ENCODE data around the gene ADPRHL1. TPM values are rescaled to one million over a fixed set of nuclear protein-coding genes. Genes with fewer than 3 reads are reported as not detected.

The ADPRHL1 gene
- polyA plus RNA-seq, 1 donor (not counting 4 experiments of a cell fraction or from before 2014, with no cell fraction given) = 1.2 TPM

- TF ChIP-seq CTCF (optimal IDR thresholded peaks at IDR 0.05 in 1 of 3, IDR thresholded peaks at IDR 0.05 in 1 of 3, conservative IDR thresholded peaks at IDR 0.05 in 1 of 3; ENCODE audit: extremely low read depth in 1 of 3, insufficient read depth in 2 of 3, low read length in 3 of 3) = no peak
- TF ChIP-seq EZH2 (IDR thresholded peaks at IDR 0.05; ENCODE audit: low read length) = no peak
- Histone ChIP-seq H4K20me1 (ENCODE audit: control insufficient read depth, extremely low read depth, insufficient read depth, low read length) (no peaks in the 10 kb centered on the region), H3K36me3 (ENCODE audit: control insufficient read depth in 2 of 2, extremely low read depth in 1 of 2, insufficient read depth in 2 of 2, low read length in 2 of 2) (no peaks in the 10 kb centered on the region), H3K4me2 (ENCODE audit: control insufficient read depth, extremely low read depth, insufficient read depth, low read depth, low read length) (no peak overlapping the region), H3K4me3 (ENCODE audit: control insufficient read depth in 2 of 3, extremely low read depth in 1 of 3, insufficient read depth in 2 of 3, low read depth in 1 of 3, low read length in 3 of 3) (no peak overlapping the region), H2AFZ (ENCODE audit: control insufficient read depth, low read length) (no peak overlapping the region), H3K27me3 (ENCODE audit: control insufficient read depth, extremely low read depth, insufficient read depth, low read length) (peaks cover 28% of the 10 kb centered on the region), H3K79me2 (ENCODE audit: control insufficient read depth, insufficient read depth, low read length) (no peaks in the 10 kb centered on the region), H3K9me1 (ENCODE audit: control insufficient read depth, extremely low read depth, insufficient read depth, low read length) (no peaks in the 10 kb centered on the region), H3K4me1 (ENCODE audit: control insufficient read depth, extremely low read depth, insufficient read depth, low read length) (no peaks in the 10 kb centered on the region), H3K27ac (ENCODE audit: control insufficient read depth, insufficient read depth, low read length) (no peak overlapping the region), H3K9me3 (ENCODE audit: control insufficient read depth, low read depth, low read length) (no peaks in the 10 kb centered on the region), H3K9ac (ENCODE audit: control insufficient read depth, extremely low read depth, insufficient read depth, low read length) (no peak overlapping the region)
- dilution Hi-C loops (cut with MboI; ENCODE audit: extremely low pct_ligation_motif_present, low sequenced_read_pairs) = no loop called here
- FAIRE-seq (no peak), DNase-seq (ENCODE audit: low read depth, low spot score) (no peak)
Measured at GRCh38 chr13:113398963-113399754, 54.1 kb downstream of the ADPRHL1 start.

GRCh38 chr13:113397608-113398425 is 55.5 kb downstream of the ADPRHL1 start:
- no peak for DNase-seq (ENCODE audit: low read depth, low spot score)
- Histone ChIP-seq H3K4me1 (ENCODE audit: control insufficient read depth, extremely low read depth, insufficient read depth, low read length) (peaks cover 4% of the 10 kb centered on the region), H3K9me1 (ENCODE audit: control insufficient read depth, extremely low read depth, insufficient read depth, low read length) (no peaks in the 10 kb centered on the region), H2AFZ (ENCODE audit: control insufficient read depth, low read length) (no peak overlapping the region), H3K36me3 (ENCODE audit: control insufficient read depth in 2 of 2, extremely low read depth in 1 of 2, insufficient read depth in 2 of 2, low read length in 2 of 2) (no peaks in the 10 kb centered on the region), H3K9ac (ENCODE audit: control insufficient read depth, extremely low read depth, insufficient read depth, low read length) (no peak overlapping the region), H3K4me2 (ENCODE audit: control insufficient read depth, extremely low read depth, insufficient read depth, low read depth, low read length) (no peak overlapping the region), H3K27me3 (ENCODE audit: control insufficient read depth, extremely low read depth, insufficient read depth, low read length) (peaks cover 19% of the 10 kb centered on the region), H4K20me1 (ENCODE audit: control insufficient read depth, extremely low read depth, insufficient read depth, low read length) (no peaks in the 10 kb centered on the region), H3K79me2 (ENCODE audit: control insufficient read depth, insufficient read depth, low read length) (no peaks in the 10 kb centered on the region), H3K4me3 (ENCODE audit: control insufficient read depth in 2 of 3, extremely low read depth in 1 of 3, insufficient read depth in 2 of 3, low read depth in 1 of 3, low read length in 3 of 3) (no peak overlapping the region), H3K27ac (ENCODE audit: control insufficient read depth, insufficient read depth, low read length) (no peak overlapping the region), H3K9me3 (ENCODE audit: control insufficient read depth, low read depth, low read length) (no peaks in the 10 kb centered on the region)
- FAIRE-seq = no peak
- no peak for TF ChIP-seq CTCF (optimal IDR thresholded peaks at IDR 0.05 in 1 of 3, IDR thresholded peaks at IDR 0.05 in 1 of 3, conservative IDR thresholded peaks at IDR 0.05 in 1 of 3; ENCODE audit: extremely low read depth in 1 of 3, insufficient read depth in 2 of 3, low read length in 3 of 3)
- no peak for TF ChIP-seq EZH2 (IDR thresholded peaks at IDR 0.05; ENCODE audit: low read length)
- dilution Hi-C loops (cut with MboI; ENCODE audit: extremely low pct_ligation_motif_present, low sequenced_read_pairs) = no loop called here

Measured in keratinocyte (primary cell).